NAMALWA (cell line): ENCODE measurements around the gene NTRK2.
A peak's percentile ranks its signal among the peaks of the same experiment; 100 is the strongest.

Experiments used
- DNase-seq: peaks from one replicate; pipeline ENCODE4 v3.0.0-alpha.2; 2015; ENCODE audit warnings: low spot score

Gene NTRK2

GRCh38 chr9:84939774-84940173 is 270.2 kb downstream of the NTRK2 start:
- no peak for DNase-seq

GRCh38 chr9:84940294-84940693 is 270.8 kb downstream of the NTRK2 start:
- no peak for DNase-seq

- no peak for DNase-seq
Measured at GRCh38 chr9:84941792-84942191, 272.3 kb downstream of the NTRK2 start.

- DNase-seq: no peak
Measured at GRCh38 chr9:84943482-84944050, 274.0 kb downstream of the NTRK2 start.

- DNase-seq: no peak
Measured at GRCh38 chr9:84945878-84946538, 276.5 kb downstream of the NTRK2 start.

- no peak for DNase-seq
Measured at GRCh38 chr9:84947412-84947972, 278.0 kb downstream of the NTRK2 start.

- DNase-seq: no peak
Measured at GRCh38 chr9:84949258-84949657, 279.7 kb downstream of the NTRK2 start.

- DNase-seq: no peak
Measured at GRCh38 chr9:84949971-84950370, 280.4 kb downstream of the NTRK2 start.

GRCh38 chr9:84950879-84951811 is 281.6 kb downstream of the NTRK2 start:
- DNase-seq: no peak

GRCh38 chr9:84953252-84953773 is 283.8 kb downstream of the NTRK2 start:
- no peak for DNase-seq

- peak; percentile 55 for DNase-seq
Measured at GRCh38 chr9:84953797-84954705, 284.5 kb downstream of the NTRK2 start.

- no peak for DNase-seq
Measured at GRCh38 chr9:84955155-84955554, 285.6 kb downstream of the NTRK2 start.

- no peak for DNase-seq
Measured at GRCh38 chr9:84955971-84956370, 286.4 kb downstream of the NTRK2 start.

GRCh38 chr9:84959339-84959738 is 289.8 kb downstream of the NTRK2 start:
- no peak for DNase-seq

GRCh38 chr9:84966876-84967830 is 297.6 kb downstream of the NTRK2 start:
- peak; percentile 13 for DNase-seq

GRCh38 chr9:84969084-84969483 is 299.6 kb downstream of the NTRK2 start:
- no peak for DNase-seq

- no peak for DNase-seq
Measured at GRCh38 chr9:84969736-84970135, 300.2 kb downstream of the NTRK2 start.

GRCh38 chr9:84970432-84970831 is 300.9 kb downstream of the NTRK2 start:
- DNase-seq: no peak

- DNase-seq: no peak
Measured at GRCh38 chr9:84971571-84971970, 302.0 kb downstream of the NTRK2 start.

GRCh38 chr9:84974258-84974657 is 304.7 kb downstream of the NTRK2 start:
- DNase-seq: no peak
